GM19328 (cell line): ENCODE results near the gene PLCB3.

Experiments used
- ATAC-seq: cut with Tn5 transposase; IDR thresholded peaks from one replicate; pipeline ENCODE4 v1.9.1; 2021; ENCODE audit warnings: mild to moderate bottlenecking, moderate library complexity; ENCODE audit not compliant: unreplicated experiment

Gene PLCB3

DNA sequence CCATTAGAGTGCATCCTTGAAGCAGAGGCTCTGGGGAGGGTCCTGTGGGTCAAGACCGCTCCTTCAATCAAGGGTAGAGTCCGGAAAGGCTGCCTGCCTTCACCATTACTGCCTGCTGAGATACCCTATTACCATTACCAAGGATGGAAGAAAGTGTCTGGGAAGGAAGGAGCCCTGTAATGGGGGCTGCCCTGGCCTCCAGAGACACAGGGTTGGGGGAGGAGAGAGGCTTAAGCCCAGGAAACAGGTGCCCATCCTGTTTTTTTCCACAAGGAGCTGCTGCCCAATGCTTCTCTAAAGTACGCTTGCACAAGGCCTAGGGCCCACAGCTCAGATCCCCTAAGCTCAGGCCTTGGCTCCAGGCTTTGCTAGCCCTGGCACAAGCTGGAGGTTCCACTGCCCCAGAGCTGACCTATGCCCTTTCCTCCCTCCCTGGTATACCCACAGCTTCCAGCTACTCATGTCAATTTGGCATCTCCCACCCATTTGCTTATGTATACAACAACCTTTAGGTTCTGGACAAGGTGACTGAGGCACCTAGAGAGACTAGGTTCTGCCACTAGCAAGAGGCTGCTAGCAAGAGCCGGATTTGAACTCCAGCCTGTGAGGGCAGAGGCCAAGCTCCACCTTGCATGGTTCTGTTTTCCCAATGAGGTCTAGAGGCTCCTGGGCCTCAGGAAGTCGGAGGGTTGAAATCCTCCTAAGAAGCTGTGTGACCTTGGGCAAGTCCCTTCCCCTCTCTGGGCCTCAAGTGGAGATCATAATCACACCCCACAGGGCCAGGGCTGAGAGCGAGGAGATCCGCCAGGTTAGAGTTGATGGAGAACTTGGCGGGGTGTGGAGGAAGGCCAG lies 1.5 kb upstream of the PLCB3 start:
- ATAC-seq: no peak

DNA sequence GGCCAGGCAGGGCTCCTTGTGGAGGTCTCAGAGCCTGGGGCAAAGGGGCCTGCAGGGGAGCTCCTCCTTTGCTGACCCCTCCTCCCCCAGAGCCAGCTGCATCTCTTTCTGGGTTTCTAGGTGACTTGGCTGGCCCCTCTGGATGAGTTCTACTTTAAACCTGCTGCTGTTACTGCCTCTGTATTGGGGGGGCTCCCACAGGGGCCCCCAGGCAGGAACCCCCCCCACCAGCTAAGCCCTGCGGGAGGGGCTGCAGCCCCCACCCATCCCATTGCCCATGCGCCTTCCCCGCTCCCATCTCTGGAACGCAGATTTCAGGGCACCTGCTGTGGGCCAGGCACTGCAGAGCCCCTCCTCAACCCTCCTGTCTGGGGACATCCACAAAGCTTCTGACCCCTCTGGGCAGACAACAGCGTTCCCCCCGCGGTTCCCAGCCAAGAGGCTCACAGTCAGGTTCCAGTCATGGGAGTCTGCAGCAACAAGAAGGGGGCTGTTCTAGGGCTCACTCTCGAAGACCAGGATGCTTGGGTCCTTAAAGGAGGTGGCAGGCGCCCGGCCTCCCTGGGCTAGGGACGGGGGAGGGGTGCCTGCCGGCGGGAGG lies 815 bp upstream of the PLCB3 start:
- ATAC-seq: no peak

DNA sequence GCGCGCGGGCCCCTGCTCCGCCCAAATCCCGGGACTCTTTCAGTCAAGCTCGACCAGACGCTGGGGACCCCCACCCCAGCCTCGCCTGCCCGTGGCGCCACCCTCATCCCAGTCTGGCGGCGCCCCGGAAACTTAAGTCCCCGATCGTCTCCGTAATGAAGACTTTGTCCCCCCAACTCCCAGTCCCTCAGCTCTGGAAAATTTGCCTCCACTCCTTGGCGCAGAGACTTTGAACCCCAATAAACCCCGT lies 348 bp downstream of the PLCB3 start:
- ATAC-seq: no peak

DNA sequence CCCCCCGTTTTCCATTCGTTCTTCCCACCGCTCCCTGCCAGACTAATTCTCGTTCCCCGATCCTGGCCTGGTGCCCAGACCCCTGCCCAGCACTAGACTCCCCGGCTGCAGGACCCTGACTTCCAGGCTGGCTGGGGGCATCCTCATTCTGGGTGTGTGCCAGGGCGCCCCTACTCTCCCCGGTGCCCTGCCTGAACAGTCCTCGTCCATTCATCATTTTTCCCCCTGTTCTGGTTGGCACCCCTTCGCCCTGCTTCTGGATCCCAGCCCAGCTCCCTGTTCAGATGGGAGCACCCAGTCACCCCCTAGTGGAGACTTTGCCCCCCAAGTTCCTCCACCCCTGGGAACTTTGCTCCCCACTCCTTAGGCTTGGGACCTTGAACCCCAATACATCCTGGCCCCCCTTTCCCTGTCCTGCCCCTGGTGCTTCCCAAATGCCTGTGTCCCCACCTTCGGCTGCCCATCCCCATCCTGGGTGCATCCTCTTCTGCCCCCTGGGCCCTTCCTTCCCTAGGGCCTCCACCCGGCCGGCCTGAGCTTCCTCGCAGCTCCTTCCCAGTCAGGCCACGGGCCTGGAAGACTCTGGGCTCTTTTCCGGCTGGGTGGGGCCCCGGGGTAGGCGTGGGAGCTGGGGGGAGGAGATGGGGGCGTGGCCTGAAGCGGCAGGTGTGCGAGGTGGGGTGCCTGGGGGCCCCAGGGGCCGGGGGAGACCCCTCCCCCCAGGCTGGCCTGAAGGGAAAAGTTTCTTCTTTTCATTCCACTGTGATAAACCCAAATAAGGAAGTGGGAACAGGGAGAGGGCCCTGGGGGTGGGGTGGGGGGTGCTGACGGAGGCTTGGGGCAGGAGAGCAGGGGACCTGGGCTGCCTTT lies 908 bp downstream of the PLCB3 start:
- no peak for ATAC-seq

GRCh38 chr11:64253043-64253442 lies 1.7 kb downstream of the PLCB3 start:
- no peak for ATAC-seq

- no peak for ATAC-seq
Measured at GRCh38 chr11:64253481-64253880, 2.2 kb downstream of the PLCB3 start.

DNA sequence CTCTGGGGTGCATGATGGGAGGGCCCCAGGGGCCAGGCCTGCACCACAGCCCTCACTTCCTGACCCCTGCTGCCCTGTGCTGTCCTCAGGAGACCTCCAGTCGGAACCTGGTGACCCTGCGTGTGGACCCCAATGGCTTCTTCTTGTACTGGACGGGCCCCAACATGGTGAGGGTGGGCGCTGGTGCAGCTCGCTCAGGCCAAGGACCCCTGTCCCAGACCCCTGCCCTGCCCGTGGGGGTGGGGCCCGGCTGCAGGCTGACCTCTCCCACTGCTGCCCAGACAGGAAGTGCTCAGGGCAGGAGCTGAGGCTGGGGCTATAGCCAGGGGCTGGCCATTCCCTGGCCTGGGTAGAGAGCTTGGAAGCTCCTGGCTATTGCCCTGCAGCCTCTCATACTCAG lies 3.0 kb downstream of the PLCB3 start:
- no peak for ATAC-seq

- ATAC-seq: no peak
Measured at GRCh38 chr11:64255135-64256128, 4.1 kb downstream of the PLCB3 start.

DNA sequence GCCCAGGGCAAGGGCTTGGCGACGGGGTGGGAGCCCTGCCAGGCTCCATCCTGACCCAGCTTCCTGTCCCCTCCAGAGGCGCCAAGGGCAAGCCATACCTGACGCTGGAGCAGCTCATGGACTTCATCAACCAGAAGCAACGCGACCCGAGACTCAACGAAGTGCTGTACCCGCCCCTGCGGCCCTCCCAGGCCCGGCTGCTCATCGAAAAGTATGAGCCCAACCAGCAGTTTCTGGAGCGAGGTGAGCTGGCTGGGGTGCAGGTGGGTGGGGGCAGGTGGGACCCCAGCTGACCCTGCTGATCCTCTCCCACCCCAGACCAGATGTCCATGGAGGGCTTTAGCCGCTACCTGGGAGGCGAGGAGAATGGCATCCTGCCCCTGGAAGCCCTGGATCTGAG lies 5.0 kb downstream of the PLCB3 start:
- ATAC-seq: no peak

DNA sequence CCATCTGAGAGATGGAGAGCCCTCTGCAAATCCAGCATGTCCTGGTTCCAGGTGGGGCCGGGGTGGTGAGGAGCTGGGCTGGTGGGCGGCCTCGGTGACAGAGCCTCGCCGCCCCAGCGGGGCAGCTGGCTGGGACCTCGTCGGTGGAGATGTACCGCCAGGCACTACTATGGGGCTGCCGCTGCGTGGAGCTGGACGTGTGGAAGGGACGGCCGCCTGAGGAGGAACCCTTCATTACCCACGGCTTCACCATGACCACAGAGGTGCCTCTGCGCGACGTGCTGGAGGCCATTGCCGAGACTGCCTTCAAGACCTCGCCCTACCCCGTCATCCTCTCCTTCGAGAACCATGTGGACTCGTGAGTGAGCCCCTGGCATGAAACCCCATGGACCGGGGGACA lies 7.0 kb downstream of the PLCB3 start:
- no peak for ATAC-seq

- ATAC-seq: no peak
Measured at GRCh38 chr11:64258946-64259532, 7.7 kb downstream of the PLCB3 start.

GRCh38 chr11:64259533-64260067 lies 8.3 kb downstream of the PLCB3 start:
- ATAC-seq: no peak

DNA sequence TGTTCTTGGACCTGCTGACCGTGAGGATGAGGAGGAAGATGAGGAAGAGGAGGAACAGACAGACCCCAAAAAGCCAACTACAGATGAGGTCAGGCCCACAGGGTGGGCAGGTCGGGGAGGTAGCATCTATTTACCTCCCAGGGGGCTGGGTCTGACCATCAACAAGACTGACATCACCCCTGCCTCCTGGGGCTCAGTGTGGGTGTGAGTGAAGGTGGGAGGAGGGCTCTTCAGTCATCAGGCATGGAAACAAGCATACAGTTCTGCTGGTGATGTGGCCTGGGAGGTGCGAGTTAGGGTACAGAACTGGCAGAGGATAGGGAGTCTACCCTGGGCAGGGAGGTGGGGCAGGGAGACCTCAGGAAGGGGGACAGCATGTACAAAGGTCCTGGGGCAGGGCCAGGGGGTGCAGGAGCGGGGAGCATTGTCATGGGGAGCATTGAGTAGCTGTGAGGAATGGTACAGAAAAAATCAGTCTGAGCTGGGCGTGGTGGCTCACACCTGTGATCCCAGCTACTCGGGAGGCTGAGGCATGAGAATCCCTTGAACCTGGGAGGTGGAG lies 8.9 kb downstream of the PLCB3 start:
- no peak for ATAC-seq

GRCh38 chr11:64261556-64262080 lies 10.3 kb downstream of the PLCB3 start:
- no peak for ATAC-seq

DNA sequence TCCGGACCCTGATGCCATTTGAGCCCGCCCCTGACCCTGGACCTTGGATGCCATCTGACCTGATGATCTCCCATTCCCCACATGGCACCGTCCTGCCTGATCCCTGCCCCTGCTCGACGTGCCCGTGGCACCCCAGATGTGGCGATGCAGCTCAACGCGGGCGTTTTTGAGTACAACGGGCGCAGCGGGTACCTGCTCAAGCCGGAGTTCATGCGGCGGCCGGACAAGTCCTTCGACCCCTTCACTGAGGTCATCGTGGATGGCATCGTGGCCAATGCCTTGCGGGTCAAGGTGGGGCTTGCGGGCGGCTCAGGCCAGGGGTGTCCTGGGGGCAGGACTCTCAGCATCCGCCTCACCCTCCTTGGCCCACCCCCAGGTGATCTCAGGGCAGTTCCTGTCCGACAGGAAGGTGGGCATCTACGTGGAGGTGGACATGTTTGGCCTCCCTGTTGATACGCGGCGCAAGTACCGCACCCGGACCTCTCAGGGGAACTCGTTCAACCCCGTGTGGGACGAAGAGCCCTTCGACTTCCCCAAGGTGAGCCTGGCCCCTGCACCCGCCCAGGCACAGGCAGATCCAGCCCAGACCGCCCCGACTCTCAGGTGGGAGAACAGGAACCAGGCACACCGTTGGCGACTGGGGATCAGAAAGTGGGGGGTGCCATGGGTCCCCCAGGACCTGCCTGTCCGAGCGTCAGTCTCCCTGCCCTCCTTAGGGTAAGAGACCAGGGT lies 11.1 kb downstream of the PLCB3 start:
- ATAC-seq: no peak

DNA sequence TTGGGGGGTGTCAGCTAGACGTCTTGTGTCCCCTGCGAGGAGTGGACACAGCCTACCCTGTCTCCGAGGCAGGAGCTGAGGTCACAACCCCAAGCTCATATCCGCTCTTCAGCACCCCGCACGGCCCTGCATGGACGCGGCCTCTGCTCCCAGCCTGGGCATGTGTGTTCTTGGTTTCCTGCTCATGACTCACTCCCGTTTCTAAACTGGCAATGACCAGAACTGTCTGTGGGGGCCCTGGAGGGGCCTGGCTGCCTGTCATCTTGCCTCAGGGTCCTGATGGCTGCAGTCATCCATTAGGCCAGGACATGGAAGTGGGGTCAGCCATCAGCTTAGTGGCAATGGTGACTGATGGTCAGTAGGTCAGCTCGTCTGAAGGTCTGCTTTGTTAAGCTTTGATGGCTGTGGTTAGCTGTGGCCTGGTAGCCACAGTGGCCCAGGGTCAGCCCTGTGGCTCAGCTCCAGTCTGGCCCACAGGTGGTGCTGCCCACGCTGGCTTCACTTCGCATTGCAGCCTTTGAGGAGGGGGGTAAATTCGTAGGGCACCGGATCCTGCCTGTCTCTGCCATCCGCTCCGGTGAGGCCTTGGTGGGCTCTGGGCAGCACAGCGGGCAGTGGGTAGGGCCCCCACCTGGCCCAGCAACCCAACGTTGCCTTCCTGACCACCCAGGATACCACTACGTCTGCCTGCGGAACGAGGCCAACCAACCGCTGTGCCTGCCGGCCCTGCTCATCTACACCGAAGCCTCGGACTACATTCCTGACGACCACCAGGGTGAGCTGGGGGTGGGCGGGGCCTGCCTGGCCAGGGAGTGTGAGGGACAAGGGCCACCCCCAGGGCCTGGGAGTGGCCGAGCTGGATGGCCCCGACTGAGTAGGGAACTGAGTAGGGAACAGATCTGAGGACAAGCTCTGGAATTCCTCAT lies 12.0 kb downstream of the PLCB3 start:
- ATAC-seq: no peak

DNA sequence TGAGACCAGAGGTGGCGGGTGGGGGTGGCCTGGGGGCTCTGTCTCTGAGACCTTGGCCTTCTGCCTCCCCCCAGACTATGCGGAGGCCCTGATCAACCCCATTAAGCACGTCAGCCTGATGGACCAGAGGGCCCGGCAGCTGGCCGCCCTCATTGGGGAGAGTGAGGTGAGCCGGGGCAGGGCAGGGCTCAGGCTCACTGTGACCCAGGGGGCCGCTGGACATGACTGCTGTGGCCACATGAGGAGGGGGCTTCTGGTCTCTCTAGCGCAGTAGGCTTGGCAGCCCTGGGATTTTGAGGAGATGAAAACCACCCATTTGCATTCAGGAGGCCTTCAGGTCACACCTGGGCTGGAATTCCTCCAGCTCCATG lies 12.6 kb downstream of the PLCB3 start:
- no peak for ATAC-seq

DNA sequence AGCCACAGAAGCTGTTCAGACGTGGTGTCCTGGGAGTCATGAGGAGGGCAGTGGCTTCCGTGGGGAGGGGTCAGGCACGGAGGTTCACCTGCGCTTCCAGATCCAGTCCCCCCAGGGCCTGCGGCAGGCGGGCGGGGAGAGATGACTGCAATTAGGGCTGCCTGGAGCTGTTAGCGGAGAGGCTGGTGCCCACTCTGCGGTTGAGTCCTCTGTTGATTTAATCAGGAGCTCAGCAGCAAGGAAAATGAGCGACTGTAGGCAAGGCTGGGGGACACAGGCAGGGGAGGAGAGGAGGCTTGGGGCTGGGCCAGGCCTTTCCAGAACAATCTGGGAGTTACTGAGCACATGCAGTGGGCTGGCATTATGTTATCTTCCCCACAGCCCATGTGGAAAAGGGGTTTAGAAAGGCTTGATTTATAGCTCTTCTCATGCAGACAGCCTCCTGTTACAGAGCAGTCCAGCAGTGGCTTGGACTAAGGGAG lies 13.1 kb downstream of the PLCB3 start:
- no peak for ATAC-seq
